ENCODE results near the gene TP63.

TP63 gene

DNA sequence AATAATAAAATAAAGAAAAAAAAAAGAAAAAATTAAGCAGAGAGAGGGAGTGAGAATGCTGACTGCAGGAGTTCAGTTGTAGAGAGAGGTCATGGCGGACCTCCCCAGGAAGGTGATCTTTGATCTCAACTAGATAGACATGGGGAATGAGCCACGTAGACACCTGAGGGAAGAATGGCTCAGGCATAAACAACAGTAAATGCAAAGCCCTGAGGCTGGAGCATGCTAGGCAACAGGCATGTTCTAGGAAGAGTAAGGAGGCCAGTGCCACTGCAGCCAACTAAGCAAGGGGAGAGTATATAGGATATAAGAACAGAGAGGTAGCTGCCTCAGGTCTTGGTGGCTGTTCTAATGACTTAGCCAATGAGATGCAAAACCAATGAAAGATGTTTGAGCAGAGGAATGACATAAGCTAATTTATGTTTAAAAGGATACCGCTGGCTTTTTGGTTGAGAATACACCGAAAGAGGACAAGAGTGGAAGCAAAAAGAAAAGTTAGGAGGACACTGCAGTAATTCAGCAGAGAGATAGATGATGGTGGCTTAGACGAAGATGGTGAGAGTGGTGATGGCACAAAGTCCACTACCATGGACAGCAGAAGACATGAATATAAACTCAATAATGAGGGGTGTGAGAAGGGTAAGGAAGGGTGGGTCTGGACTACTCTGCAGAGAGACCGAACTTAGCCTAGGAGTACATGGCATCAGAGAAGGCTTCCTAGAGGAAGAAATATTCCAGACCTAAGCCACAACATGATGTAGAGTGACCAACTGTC, 314.9 kb downstream of the TP63 start:
- no peak for FAIRE-seq
- TF ChIP-seq SPI1 (IDR thresholded peaks at IDR 0.05; ENCODE audit: low read depth, low read length) (no peak), PAX5 (IDR thresholded peaks at IDR 0.05; ENCODE audit: insufficient read depth, low read length, severe bottlenecking) (no peak), POU2F2 (IDR thresholded peaks at IDR 0.05; ENCODE audit: low read depth, low read length) (no peak), TAF1 (IDR thresholded peaks at IDR 0.05; ENCODE audit: low read depth, low read length) (no peak), POLR2A (IDR thresholded peaks at IDR 0.05; ENCODE audit: low read depth, low read length) (no peak), POLR2AphosphoS5 (IDR thresholded peaks at IDR 0.05; ENCODE audit: low read depth, low read length) (no peak)

More for the DNA sequence above, 314.9 kb downstream of the TP63 start:
- DNase-seq (ENCODE audit: insufficient read length, low spot score) = no peak

Data from GM12891 (cell line).